SK-N-SH treated with all-trans-retinoic acid at 6 μM for 48 hours (cell line): Measurements from ENCODE around the gene UBE2I.

Experiments used
- ARNTL ChIP-seq: fragments of 450-650 bp; formaldehyde crosslinking; IDR thresholded peaks from 2 replicates; pipeline ENCODE4 v1.5.0; 2020; ENCODE audit warnings: low read depth, mild to moderate bottlenecking, moderate library complexity, borderline replicate concordance
- BACH2 ChIP-seq: fragments of 250-450 bp; sonication (Bioruptor Pico); IDR thresholded peaks from 2 replicates; pipeline ENCODE4 v1.9.0; 2021; ENCODE audit warnings: mild to moderate bottlenecking, borderline replicate concordance
- GLIS3 ChIP-seq: fragments of 250-450 bp; sonication (Bioruptor Pico); IDR thresholded peaks from 2 replicates; pipeline ENCODE4 v1.5.0; 2020; ENCODE audit warnings: mild to moderate bottlenecking, moderate library complexity
- RARB ChIP-seq: fragments of 250-450 bp; sonication (Bioruptor Pico); IDR thresholded peaks from 2 replicates; pipeline ENCODE4 v1.8.0; 2021; ENCODE audit warnings: mild to moderate bottlenecking, moderate library complexity
- TOX ChIP-seq: fragments of 250-450 bp; sonication (Bioruptor Pico); IDR thresholded peaks from 2 replicates; pipeline ENCODE4 v1.8.0; 2021; ENCODE audit warnings: mild to moderate bottlenecking, moderate library complexity, borderline replicate concordance
- TF ChIP-seq, protein P1 (sequence below): fragments of 250-450 bp; sonication (Bioruptor Pico); IDR thresholded peaks from 2 replicates; pipeline ENCODE4 v1.8.0; 2020; ENCODE audit warnings: mild to moderate bottlenecking, moderate library complexity, borderline replicate concordance

DNA sequence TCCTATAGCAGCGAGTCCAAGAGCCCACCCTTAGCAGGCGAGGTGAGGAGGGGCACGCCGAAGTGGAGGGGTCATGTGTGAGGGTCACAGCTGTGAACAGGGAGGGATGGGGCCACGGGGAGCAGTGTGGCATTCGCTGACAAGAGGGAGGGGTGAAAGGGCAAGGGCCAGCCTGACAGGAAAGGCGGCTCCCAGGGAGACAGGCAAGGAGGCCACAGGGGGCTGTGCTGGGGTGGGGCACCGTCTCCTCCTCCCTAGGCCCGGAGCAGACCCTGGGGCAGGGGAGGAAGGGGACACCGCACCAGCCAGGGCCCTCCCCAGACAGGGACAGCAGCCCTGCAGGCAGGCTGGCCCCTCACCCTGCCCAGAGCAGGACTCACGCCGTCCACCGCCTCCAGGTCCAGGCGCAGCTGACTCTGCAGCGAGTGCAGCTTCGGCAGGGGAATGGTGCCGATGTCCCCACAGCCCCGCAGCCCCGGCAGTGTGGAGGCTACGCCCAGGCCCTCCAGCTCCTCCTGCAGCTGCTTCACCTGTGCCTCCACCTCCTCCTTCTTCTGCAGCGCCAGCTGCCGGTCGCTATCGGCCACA lies 57.4 kb downstream of the UBE2I start:
- no peak for TF ChIP-seq GLIS3 (CRISPR knock-in tag)
- no peak for TF ChIP-seq RARB (CRISPR knock-in tag)
- no peak for TF ChIP-seq BACH2
- TF ChIP-seq ARNTL (CRISPR knock-in tag), result no peak
- TF ChIP-seq TOX (CRISPR knock-in tag), result no peak
- TF ChIP-seq, protein P1, sequence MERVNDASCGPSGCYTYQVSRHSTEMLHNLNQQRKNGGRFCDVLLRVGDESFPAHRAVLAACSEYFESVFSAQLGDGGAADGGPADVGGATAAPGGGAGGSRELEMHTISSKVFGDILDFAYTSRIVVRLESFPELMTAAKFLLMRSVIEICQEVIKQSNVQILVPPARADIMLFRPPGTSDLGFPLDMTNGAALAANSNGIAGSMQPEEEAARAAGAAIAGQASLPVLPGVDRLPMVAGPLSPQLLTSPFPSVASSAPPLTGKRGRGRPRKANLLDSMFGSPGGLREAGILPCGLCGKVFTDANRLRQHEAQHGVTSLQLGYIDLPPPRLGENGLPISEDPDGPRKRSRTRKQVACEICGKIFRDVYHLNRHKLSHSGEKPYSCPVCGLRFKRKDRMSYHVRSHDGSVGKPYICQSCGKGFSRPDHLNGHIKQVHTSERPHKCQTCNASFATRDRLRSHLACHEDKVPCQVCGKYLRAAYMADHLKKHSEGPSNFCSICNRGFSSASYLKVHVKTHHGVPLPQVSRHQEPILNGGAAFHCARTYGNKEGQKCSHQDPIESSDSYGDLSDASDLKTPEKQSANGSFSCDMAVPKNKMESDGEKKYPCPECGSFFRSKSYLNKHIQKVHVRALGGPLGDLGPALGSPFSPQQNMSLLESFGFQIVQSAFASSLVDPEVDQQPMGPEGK, result no peak
